HepG2 (cell line): Measurements from ENCODE around the gene TTLL1. TPM values are rescaled to one million over a fixed set of nuclear protein-coding genes. Genes with fewer than 3 reads are reported as not detected.

Experiments used
- BORCS8-MEF2B ChIP-seq: sonication (generic); formaldehyde crosslinking; IDR thresholded peaks from 2 replicates; pipeline ENCODE4 v1.8.0; 2022; ENCODE audit warnings: mild to moderate bottlenecking, missing genetic modification reagents
- CREM ChIP-seq, 2 experiments: sonication (generic) in 1 of 2; formaldehyde crosslinking in 1 of 2; IDR thresholded peaks; 2 replicates each; pipeline versions ENCODE4 v1.4.0 to v1.6.1; 2016 to 2020; ENCODE audit warnings: antibody characterized with exemption in 1 of 2, mild to moderate bottlenecking in 1 of 2, missing genetic modification reagents in 1 of 2
- GLI4 ChIP-seq: sonication (generic); formaldehyde crosslinking; IDR thresholded peaks from 2 replicates; pipeline ENCODE4 v1.5.1; 2020; ENCODE audit warnings: missing genetic modification reagents, mild to moderate bottlenecking, moderate library complexity, borderline replicate concordance
- HINFP ChIP-seq: sonication (generic); formaldehyde crosslinking; IDR thresholded peaks from 2 replicates; pipeline ENCODE4 v1.4.0; 2020; ENCODE audit warnings: low read depth, mild to moderate bottlenecking, missing genetic modification reagents
- KAT8 ChIP-seq: IDR thresholded peaks from 2 replicates; pipeline ENCODE4 v1.6.1; 2016; ENCODE audit warnings: missing genetic modification reagents, missing compliant biosample characterization
- LCORL ChIP-seq, 2 experiments: fragments of 450-650 bp in 1 of 2; sonication (generic) in 1 of 2; formaldehyde crosslinking in 1 of 2; IDR thresholded peaks; 2 replicates each; pipeline versions ENCODE4 v1.5.0 to v1.6.1; 2017 to 2020; ENCODE audit warnings: antibody characterized with exemption in 1 of 2, missing genetic modification reagents in 1 of 2
- MTA3 ChIP-seq: sonication (generic); formaldehyde crosslinking; IDR thresholded peaks from 2 replicates; pipeline ENCODE4 v1.4.0; 2020; ENCODE audit warnings: missing genetic modification reagents
- RBAK ChIP-seq: sonication (generic); formaldehyde crosslinking; IDR thresholded peaks from 2 replicates; pipeline ENCODE4 v1.5.1; 2020; ENCODE audit warnings: mild to moderate bottlenecking, missing genetic modification reagents
- REST ChIP-seq, 2 experiments: IDR thresholded peaks; 2 replicates each; pipeline ENCODE4 v1.6.1; 2011 to 2012; ENCODE audit warnings: low read length in 2 of 2, borderline replicate concordance in 1 of 2, low read depth in 1 of 2, mild to moderate bottlenecking in 1 of 2, moderate library complexity in 1 of 2
- SKI ChIP-seq: fragments of 450-650 bp; IDR thresholded peaks from one replicate; pipeline ENCODE4 v1.6.1; 2018; ENCODE audit warnings: mild to moderate bottlenecking; ENCODE audit not compliant: partially characterized antibody
- SNAI1 ChIP-seq: sonication (generic); formaldehyde crosslinking; IDR thresholded peaks from 2 replicates; pipeline ENCODE4 v1.5.0; 2020; ENCODE audit warnings: mild to moderate bottlenecking, missing genetic modification reagents, borderline replicate concordance
- TAF1 ChIP-seq: sonication (generic); formaldehyde crosslinking; IDR thresholded peaks from 2 replicates; pipeline ENCODE4 v1.4.0; 2020; ENCODE audit warnings: missing genetic modification reagents
- TOE1 ChIP-seq: sonication (generic); formaldehyde crosslinking; IDR thresholded peaks from 2 replicates; pipeline ENCODE4 v1.4.0; 2020; ENCODE audit warnings: mild to moderate bottlenecking, missing genetic modification reagents
- ZNF512 ChIP-seq: sonication (generic); formaldehyde crosslinking; IDR thresholded peaks from 2 replicates; pipeline ENCODE4 v1.4.0; 2020; ENCODE audit warnings: mild to moderate bottlenecking, missing genetic modification reagents
- ZNF609 ChIP-seq: sonication (generic); formaldehyde crosslinking; IDR thresholded peaks from 2 replicates; pipeline ENCODE4 v1.4.0; 2020; ENCODE audit warnings: mild to moderate bottlenecking, missing genetic modification reagents, borderline replicate concordance
- ZNF691 ChIP-seq: sonication (generic); formaldehyde crosslinking; IDR thresholded peaks from 2 replicates; pipeline ENCODE4 v1.4.0; 2020; ENCODE audit warnings: missing genetic modification reagents, low read depth, mild to moderate bottlenecking, borderline replicate concordance
- polyA plus RNA-seq, 8 experiments: library from polyadenylated mRNA; depleted of rRNA in 3 of 8; stranded (reverse) in 7 of 8; unstranded in 1 of 8; fragments of >200 nt; fragmentation: Illumina TruSeq in 4 of 8; extraction: Trizol in 4 of 8; gene quantifications; 2 replicates each; pipeline versions ENCODE4 v1.2.1 to v1.2.3, GENCODE V29; 2011 to 2016; ENCODE audit warnings: low read depth in 4 of 8, missing spikeins in 1 of 8, mixed read lengths in 1 of 8; ENCODE audit not compliant: insufficient read depth in 1 of 8
- total RNA-seq, 5 experiments: library from RNA; depleted of rRNA; stranded (reverse); fragments of >200 nt; fragmentation: Illumina TruSeq; extraction: Trizol; gene quantifications; 2 replicates each; pipeline ENCODE4 v1.2.3, GENCODE V29; 2016; ENCODE audit warnings: low read depth in 1 of 5

TTLL1 gene
- total and polyA plus RNA-seq, 2 of the 13 experiments (the other 11 are each of a cell fraction or from before 2014, with no cell fraction given): 1.6 to 5.3 TPM

- TF ChIP-seq REST (IDR thresholded peaks at IDR 0.05; ENCODE audit: borderline replicate concordance in 1 of 2, low read depth in 1 of 2, low read length in 2 of 2) (no peak), MTA3 (CRISPR knock-in tag) (no peak), HINFP (CRISPR knock-in tag) (no peak), GLI4 (CRISPR knock-in tag) (no peak), SKI (no peak), ZNF691 (CRISPR knock-in tag) (no peak), LCORL (IDR thresholded peaks at IDR 0.05) (no peak), LCORL (CRISPR knock-in tag; IDR thresholded peaks at IDR 0.05) (no peak), ZNF512 (CRISPR knock-in tag) (no peak), KAT8 (CRISPR knock-in tag) (no peak), TAF1 (CRISPR knock-in tag) (no peak), RBAK (CRISPR knock-in tag) (no peak), SNAI1 (no peak), ZNF609 (CRISPR knock-in tag) (no peak), CREM (IDR thresholded peaks at IDR 0.05) (no peak), CREM (CRISPR knock-in tag; IDR thresholded peaks at IDR 0.05) (no peak), BORCS8-MEF2B (CRISPR knock-in tag) (no peak), TOE1 (CRISPR knock-in tag) (no peak)
These were observed 21.9 kb upstream of the TTLL1 start (continued) for GRCh38 chr22:43110927-43111623.
